K562 (cell line): ENCODE measurements around the gene ASF1B. TPM values are rescaled to one million over a fixed set of nuclear protein-coding genes. Genes with fewer than 3 reads are reported as not detected.

Experiments used
- BACH1 ChIP-seq: fragments of 200-800 bp; sonication (Bioruptor generic); IDR thresholded peaks from 2 replicates; pipeline ENCODE4 v1.6.1; 2016; ENCODE audit warnings: missing genetic modification characterization, missing compliant biosample characterization
- CHD4 ChIP-seq: fragments of 200-600 bp; sonication (generic); IDR thresholded peaks from 3 replicates; pipeline ENCODE4 v1.6.1; 2012; ENCODE audit warnings: low read depth, mild to moderate bottlenecking, mixed read lengths, low read length, inconsistent platforms; ENCODE audit not compliant: insufficient read depth, insufficient replicate concordance, poor library complexity, severe bottlenecking
- E2F6 ChIP-seq, 2 experiments: IDR thresholded peaks; 2 replicates each; pipeline ENCODE4 v1.6.1; 2011; ENCODE audit warnings: borderline replicate concordance in 1 of 2, control low read depth in 1 of 2, low read depth in 1 of 2, low read length in 1 of 2, mild to moderate bottlenecking in 1 of 2, mixed read lengths in 1 of 2, moderate library complexity in 1 of 2; ENCODE audit not compliant: insufficient read depth in 1 of 2, insufficient read length in 1 of 2, poor library complexity in 1 of 2, severe bottlenecking in 1 of 2; ENCODE audit errors: extremely low read depth in 1 of 2
- HBP1 ChIP-seq: fragments of 450-650 bp; formaldehyde crosslinking; IDR thresholded peaks from 2 replicates; pipeline ENCODE4 v1.4.0; 2022; ENCODE audit warnings: missing genetic modification characterization
- IRF1 ChIP-seq: sonication (generic); formaldehyde crosslinking; IDR thresholded peaks from 2 replicates; pipeline ENCODE4 v1.8.0; 2022; ENCODE audit warnings: missing genetic modification reagents, mild to moderate bottlenecking, borderline replicate concordance
- KDM5B ChIP-seq: fragments of 200-600 bp; sonication (generic); IDR thresholded peaks from 2 replicates; pipeline ENCODE4 v1.6.1; 2012; ENCODE audit warnings: low read depth, mild to moderate bottlenecking, moderate library complexity, low read length, control low read depth, inconsistent platforms; ENCODE audit not compliant: insufficient replicate concordance
- RB1 ChIP-seq: fragments of 450-650 bp; IDR thresholded peaks from 2 replicates; pipeline ENCODE4 v1.6.1; 2017; ENCODE audit warnings: low read depth, mild to moderate bottlenecking
- TSC22D4 ChIP-seq: fragments of 450-650 bp; IDR thresholded peaks from 2 replicates; pipeline ENCODE4 v1.6.1; 2016; ENCODE audit warnings: missing genetic modification characterization, missing biosample characterization, control low read depth
- YY1 ChIP-seq, 3 experiments: IDR thresholded peaks; 2 replicates each; pipeline ENCODE4 v1.6.1; 2011; ENCODE audit warnings: low read length in 2 of 3, mild to moderate bottlenecking in 2 of 3, moderate library complexity in 2 of 3, borderline replicate concordance in 1 of 3, control low read depth in 1 of 3, low read depth in 1 of 3; ENCODE audit not compliant: insufficient read depth in 3 of 3, insufficient replicate concordance in 2 of 3, control insufficient read depth in 1 of 3, insufficient read length in 1 of 3; ENCODE audit errors: extremely low read depth in 1 of 3
- ZBTB11 ChIP-seq, 3 experiments: fragments of 200-800 bp in 1 of 3; fragments of 250-450 bp in 1 of 3; fragments of 450-650 bp in 1 of 3; sonication (Bioruptor Pico) in 1 of 3; sonication (Bioruptor generic) in 1 of 3; formaldehyde crosslinking in 1 of 3; IDR thresholded peaks; 2 replicates each; pipeline versions ENCODE4 v1.6.1 to v1.8.0; 2016 to 2022; ENCODE audit warnings: mild to moderate bottlenecking in 2 of 3, missing genetic modification characterization in 2 of 3, missing compliant biosample characterization in 1 of 3, moderate library complexity in 1 of 3
- ZFP1 ChIP-seq: fragments of 450-650 bp; formaldehyde crosslinking; IDR thresholded peaks from 2 replicates; pipeline ENCODE4 v1.4.0; 2020; ENCODE audit warnings: mild to moderate bottlenecking, mixed read lengths
- ZFPM2 ChIP-seq: fragments of 250-450 bp; sonication (Bioruptor Pico); IDR thresholded peaks from 2 replicates; pipeline ENCODE4 v1.5.1; 2022; ENCODE audit warnings: mild to moderate bottlenecking
- ZNF717 ChIP-seq: fragments of 250-450 bp; sonication (Bioruptor Pico); IDR thresholded peaks from 2 replicates; pipeline ENCODE4 v1.5.0; 2021
- polyA plus RNA-seq, 8 experiments: library from polyadenylated mRNA; depleted of rRNA in 4 of 8; stranded (reverse) in 5 of 8; unstranded in 3 of 8; fragments of >200 nt; fragmentation: Nextera tagmentation in 2 of 8; fragmentation: Illumina TruSeq in 1 of 8; extraction: Ambion mirVana in 2 of 8; extraction: Trizol in 1 of 8; gene quantifications; 2 replicates each; pipeline versions ENCODE4 v1.2.1 to v1.2.3, GENCODE V29; 2011 to 2014; ENCODE audit warnings: inconsistent platforms in 1 of 8, missing spikeins in 1 of 8
- total RNA-seq, 7 experiments: library from RNA; depleted of rRNA in 6 of 7; stranded (reverse); fragments of >200 nt in 6 of 7; fragmentation: Illumina TruSeq in 2 of 7; extraction: Trizol in 2 of 7; gene quantifications; 2 replicates each; pipeline versions ENCODE4 v1.2.1 to v1.2.3, GENCODE V29; 2011 to 2021; ENCODE audit warnings: low replicate concordance in 1 of 7
- TF ChIP-seq, protein P1 (sequence below): sonication (generic); formaldehyde crosslinking; IDR thresholded peaks from 2 replicates; pipeline ENCODE4 v1.4.0; 2020; ENCODE audit warnings: mild to moderate bottlenecking, missing genetic modification reagents

Gene ASF1B
- total and polyA plus RNA-seq, 9 of the 15 experiments (the other 6 are each of a cell fraction or from before 2014, with no cell fraction given) = 6.0 to 69.4 (median 53.3) TPM

DNA sequence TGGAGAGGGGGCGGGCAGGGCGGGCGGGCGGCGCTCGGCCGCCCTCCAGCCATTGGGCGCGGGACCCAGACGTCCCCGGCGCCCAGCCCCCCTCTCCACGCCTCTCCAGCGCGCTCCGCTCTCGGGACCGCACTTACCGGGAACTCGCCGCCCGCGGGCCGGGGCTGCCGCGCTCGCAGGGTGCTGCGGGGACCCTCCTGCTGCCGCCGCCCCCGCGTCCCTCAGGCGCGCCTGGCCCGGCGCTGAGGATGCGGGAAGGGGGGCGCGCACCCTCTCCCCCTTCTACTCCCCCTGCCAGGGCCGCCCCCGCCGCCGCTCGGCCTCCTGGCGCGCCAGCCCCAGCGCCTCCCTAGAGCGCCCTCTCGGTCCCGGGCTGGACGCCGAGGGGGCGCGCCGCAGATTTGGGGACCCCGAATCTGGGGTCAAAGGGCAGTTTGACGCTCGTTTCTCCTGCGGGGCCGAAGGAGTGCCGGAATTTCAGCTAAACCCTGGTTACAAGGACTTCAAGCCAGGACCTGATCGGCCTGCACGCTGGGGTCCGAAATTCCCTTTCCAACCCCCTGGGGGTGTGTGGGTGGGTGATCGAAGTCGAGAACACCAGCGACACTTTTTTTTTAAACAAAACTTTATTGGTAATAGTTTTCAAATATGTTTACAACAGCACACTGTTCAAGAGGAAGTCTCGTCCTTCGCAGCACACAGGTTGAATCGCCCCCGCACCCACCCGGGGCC, 45.1 kb downstream of the ASF1B start (continued):
- TF ChIP-seq HBP1 (CRISPR knock-in tag) (no peak), BACH1 (no peak), ZBTB11 (CRISPR knock-in tag; IDR thresholded peaks at IDR 0.05) (peak in 1 of 3 experiments; percentile 36; a peak in 2 of 6 replicates), RB1 (peak; percentile 87), IRF1 (CRISPR knock-in tag) (no peak), ZNF717 (CRISPR knock-in tag) (no peak), TSC22D4 (no peak), YY1 (IDR thresholded peaks at IDR 0.05; ENCODE audit: borderline replicate concordance in 1 of 3, control insufficient read depth in 1 of 3, extremely low read depth in 1 of 3, insufficient read depth in 3 of 3, insufficient read length in 1 of 3, insufficient replicate concordance in 2 of 3, low read depth in 1 of 3, low read length in 2 of 3) (peak in 1 of 3 experiments; percentile 18), ZFPM2 (CRISPR knock-in tag) (no peak), ZFP1 (CRISPR knock-in tag) (no peak), E2F6 (IDR thresholded peaks at IDR 0.05; ENCODE audit: borderline replicate concordance in 1 of 2, extremely low read depth in 1 of 2, insufficient read depth in 1 of 2, insufficient read length in 1 of 2, low read depth in 1 of 2, low read length in 1 of 2, poor library complexity in 1 of 2, severe bottlenecking in 1 of 2) (peak in 1 of 2 experiments; percentile 35), KDM5B (peak; percentile 60), CHD4 (peak; percentile 69)
- TF ChIP-seq, protein P1, sequence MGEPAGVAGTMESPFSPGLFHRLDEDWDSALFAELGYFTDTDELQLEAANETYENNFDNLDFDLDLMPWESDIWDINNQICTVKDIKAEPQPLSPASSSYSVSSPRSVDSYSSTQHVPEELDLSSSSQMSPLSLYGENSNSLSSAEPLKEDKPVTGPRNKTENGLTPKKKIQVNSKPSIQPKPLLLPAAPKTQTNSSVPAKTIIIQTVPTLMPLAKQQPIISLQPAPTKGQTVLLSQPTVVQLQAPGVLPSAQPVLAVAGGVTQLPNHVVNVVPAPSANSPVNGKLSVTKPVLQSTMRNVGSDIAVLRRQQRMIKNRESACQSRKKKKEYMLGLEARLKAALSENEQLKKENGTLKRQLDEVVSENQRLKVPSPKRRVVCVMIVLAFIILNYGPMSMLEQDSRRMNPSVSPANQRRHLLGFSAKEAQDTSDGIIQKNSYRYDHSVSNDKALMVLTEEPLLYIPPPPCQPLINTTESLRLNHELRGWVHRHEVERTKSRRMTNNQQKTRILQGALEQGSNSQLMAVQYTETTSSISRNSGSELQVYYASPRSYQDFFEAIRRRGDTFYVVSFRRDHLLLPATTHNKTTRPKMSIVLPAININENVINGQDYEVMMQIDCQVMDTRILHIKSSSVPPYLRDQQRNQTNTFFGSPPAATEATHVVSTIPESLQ (CRISPR knock-in tag) = no peak
